ENCODE data around the gene KRT14.

DNA sequence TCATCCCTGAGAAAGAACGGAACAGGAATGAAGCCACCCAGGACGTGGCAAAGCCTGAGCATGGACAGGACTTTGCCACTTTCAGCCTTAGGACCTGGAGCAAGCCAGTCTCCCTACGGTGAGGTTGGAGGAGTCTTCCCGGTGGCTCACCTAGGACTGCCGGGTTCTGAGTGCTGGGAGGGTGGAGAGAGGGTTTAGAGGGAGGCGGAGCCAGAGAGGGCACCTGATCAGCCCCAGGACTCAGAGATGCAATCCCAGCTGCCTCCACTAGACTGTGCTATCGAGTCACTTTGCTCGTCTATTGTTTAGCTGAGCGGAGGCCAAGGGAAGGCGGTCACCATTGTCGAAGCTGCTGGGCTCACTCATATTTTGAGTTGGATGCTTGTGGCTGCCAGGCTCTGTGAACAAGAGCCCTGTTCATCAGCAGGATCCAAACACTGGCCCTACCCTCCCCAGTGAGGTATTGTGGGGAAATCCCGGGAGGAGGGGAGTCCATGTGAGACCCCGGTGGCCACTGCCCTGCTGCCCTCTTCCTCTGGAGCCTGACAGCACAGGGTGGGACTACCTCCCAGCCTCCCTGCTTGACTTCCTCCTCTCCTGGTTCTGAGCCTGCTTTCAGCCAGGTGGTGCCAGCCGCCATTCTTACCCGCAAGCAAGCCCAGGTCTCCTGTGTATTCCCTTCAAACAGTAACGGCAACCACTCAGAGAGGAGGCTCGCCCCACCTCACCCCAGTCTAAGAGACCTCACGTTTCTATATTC is 7.0 kb downstream of the KRT14 start:
- TF ChIP-seq, protein P1, sequence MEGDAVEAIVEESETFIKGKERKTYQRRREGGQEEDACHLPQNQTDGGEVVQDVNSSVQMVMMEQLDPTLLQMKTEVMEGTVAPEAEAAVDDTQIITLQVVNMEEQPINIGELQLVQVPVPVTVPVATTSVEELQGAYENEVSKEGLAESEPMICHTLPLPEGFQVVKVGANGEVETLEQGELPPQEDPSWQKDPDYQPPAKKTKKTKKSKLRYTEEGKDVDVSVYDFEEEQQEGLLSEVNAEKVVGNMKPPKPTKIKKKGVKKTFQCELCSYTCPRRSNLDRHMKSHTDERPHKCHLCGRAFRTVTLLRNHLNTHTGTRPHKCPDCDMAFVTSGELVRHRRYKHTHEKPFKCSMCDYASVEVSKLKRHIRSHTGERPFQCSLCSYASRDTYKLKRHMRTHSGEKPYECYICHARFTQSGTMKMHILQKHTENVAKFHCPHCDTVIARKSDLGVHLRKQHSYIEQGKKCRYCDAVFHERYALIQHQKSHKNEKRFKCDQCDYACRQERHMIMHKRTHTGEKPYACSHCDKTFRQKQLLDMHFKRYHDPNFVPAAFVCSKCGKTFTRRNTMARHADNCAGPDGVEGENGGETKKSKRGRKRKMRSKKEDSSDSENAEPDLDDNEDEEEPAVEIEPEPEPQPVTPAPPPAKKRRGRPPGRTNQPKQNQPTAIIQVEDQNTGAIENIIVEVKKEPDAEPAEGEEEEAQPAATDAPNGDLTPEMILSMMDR (IDR thresholded peaks at IDR 0.05), result peak; percentile 76
- TF ChIP-seq EZH2phosphoT487 (IDR thresholded peaks at IDR 0.05) (no peak), EZH2 (IDR thresholded peaks at IDR 0.05) (no peak)

All from neural progenitor cell (in vitro differentiated cells).